ENCODE measurements around the gene CRTAP. TPM values are rescaled to one million over a fixed set of nuclear protein-coding genes. Genes with fewer than 3 reads are reported as not detected.

CRTAP gene
- total RNA-seq, 6 donors from 2014 or later, result 75.4 to 235 (median 119) TPM

DNA sequence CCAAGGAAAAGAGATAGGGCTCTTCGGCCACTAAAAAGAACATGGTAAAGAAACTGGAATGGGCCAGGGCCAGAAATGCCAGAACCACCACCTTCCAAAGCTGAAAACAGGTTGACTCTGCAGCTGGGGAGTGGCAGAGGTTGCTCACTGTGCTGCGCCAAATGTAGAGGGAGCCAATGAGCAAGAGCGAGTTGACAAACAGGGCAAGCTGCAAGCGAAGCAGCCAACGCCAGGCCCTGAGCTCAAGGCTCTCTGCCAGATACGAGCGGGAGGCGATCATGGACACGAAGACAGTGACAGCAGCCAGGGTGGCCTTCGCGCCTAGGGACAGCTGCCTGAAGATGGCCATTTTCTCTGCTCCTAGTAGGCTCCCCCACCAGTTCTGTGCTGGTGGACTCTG is 20.0 kb upstream of the CRTAP start:
- Histone ChIP-seq H3K27me3 (no peaks in the 10 kb centered on the region), H3K27ac (no peak overlapping the region), H3K36me3 (peaks cover 0 to 33% (median 23%) of the 10 kb centered on the region in 4 donors), H3K9me3 (no peaks in the 10 kb centered on the region), H3K4me1 (peaks cover 9 to 54% (median 15%) of the 10 kb centered on the region in 4 donors), H3K4me3 (no peak overlapping the region)
- DNase-seq (no peak), ATAC-seq (ENCODE audit: low FRiP score in 2 of 2) (no peak)
- no peak for TF ChIP-seq POLR2A (IDR thresholded peaks at IDR 0.05)
- TF ChIP-seq POLR2AphosphoS5 (IDR thresholded peaks at IDR 0.05), result no peak
- TF ChIP-seq, protein P1, sequence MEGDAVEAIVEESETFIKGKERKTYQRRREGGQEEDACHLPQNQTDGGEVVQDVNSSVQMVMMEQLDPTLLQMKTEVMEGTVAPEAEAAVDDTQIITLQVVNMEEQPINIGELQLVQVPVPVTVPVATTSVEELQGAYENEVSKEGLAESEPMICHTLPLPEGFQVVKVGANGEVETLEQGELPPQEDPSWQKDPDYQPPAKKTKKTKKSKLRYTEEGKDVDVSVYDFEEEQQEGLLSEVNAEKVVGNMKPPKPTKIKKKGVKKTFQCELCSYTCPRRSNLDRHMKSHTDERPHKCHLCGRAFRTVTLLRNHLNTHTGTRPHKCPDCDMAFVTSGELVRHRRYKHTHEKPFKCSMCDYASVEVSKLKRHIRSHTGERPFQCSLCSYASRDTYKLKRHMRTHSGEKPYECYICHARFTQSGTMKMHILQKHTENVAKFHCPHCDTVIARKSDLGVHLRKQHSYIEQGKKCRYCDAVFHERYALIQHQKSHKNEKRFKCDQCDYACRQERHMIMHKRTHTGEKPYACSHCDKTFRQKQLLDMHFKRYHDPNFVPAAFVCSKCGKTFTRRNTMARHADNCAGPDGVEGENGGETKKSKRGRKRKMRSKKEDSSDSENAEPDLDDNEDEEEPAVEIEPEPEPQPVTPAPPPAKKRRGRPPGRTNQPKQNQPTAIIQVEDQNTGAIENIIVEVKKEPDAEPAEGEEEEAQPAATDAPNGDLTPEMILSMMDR (IDR thresholded peaks at IDR 0.05), result no peak
- no peak for TF ChIP-seq EP300 (IDR thresholded peaks at IDR 0.05)
- 96% methylated on average over 9 to 11 of the region's 11 CpGs for WGBS, 2 donors

DNA sequence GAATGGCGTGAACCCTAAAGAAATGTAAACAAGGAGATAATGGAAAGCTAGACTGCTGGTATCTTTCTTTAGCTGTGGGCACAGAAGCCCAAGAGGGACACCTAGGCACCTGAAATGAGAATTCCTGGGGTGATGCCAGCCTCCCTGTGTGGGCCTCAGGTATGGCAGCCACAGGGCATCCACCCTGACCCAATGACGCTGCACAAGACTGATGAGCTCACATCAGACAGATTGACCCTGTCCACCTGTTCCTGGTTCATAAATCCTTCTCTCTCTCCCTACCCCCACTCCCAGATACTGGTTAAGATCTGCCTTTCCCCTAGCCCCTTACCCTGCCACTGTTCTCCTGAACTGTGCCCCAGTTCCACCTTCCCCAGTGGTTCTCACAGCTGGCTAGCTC is 18.4 kb upstream of the CRTAP start:
- peak overlapping the region in 3 of 4 donors; percentile 91 to 99 (median 95) for H3K27ac ChIP-seq
- DNase-seq (no peak), ATAC-seq (ENCODE audit: low FRiP score in 2 of 2) (no peak)
- H3K4me3 ChIP-seq, result peak overlapping the region in 3 of 4 donors; percentile 74 to 90 (median 74)
- no peaks in the 10 kb centered on the region for H3K27me3 ChIP-seq
- no peaks in the 10 kb centered on the region for H3K9me3 ChIP-seq
- TF ChIP-seq EP300 (IDR thresholded peaks at IDR 0.05), result no peak
- TF ChIP-seq POLR2A (IDR thresholded peaks at IDR 0.05), result no peak
- TF ChIP-seq, protein P1 (IDR thresholded peaks at IDR 0.05), result no peak
- no peak for TF ChIP-seq POLR2AphosphoS5 (IDR thresholded peaks at IDR 0.05)
- H3K4me1 ChIP-seq, result peaks cover 9 to 43% (median 15%) of the 10 kb centered on the region in 4 donors
- WGBS, 2 donors, result 86 to 87% methylated on average over 2 of the region's 2 CpGs
- H3K36me3 ChIP-seq, result peaks cover 0 to 32% (median 23%) of the 10 kb centered on the region in 4 donors

DNA sequence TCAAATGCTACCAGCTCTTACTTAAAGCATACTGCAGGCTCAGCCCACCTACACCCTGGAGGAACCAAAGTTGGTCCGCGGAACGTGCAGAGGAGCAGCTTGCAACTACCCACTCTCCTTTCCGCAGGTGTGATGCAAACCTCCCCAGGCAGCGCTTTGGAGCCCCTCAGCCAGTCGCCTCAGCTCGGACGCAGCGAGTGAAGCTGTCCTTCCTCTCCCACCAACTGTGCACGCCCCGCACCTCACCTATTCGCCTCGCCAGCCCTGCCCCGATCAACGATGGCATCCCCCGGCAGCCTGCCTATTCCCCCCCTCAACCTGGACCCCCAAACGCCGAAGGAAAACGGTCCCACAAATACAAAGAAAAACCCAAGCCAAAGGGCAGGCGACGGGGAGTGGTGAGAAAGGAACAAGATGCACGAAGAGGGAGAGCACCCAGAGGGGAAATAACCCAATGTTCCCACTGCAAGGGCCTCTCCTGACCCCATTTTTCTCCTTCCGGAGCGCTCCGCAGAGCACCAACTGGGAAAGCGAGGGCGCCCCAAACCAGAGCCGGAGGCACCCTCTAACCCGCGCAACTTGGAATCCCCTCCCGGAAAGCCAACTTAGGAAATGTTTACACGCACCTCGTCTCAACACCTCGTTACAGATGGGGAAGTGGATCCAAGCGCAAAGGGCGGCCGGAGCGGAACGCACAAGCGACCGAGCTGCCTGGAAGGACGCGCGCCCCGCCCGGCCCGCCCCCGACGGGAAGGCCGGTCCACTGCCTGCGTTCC is 17.5 kb upstream of the CRTAP start:
- WGBS, 2 donors, result 0% methylated on average over 29 to 38 of the region's 51 CpGs
- peak overlapping the region; percentile 74 to 99 (median 82) for H3K4me3 ChIP-seq

DNA sequence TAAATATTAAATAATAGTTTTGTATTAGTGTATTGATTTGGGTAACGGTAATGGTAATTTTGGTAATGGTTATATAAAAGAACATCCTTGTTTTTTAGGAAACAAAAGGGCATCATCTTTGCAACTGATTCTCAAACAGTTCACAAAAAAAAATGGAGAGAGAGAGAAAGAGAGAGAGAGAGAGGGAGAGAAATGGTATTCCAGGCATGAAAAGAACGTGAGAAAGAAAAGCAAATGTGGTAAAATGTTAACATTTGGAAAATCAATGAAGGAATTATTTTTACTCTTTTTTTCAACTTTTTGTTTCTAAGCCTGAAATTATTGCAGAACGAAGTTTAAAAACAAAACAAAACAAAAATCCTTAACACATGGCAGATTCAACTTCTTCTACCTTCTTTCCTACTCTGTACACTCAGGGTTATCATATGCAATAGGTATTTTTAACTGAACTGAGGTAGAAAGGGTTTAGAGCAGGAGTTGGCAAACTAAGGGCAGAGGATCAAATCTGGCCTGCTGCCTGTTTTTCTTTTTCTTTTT is 14.6 kb upstream of the CRTAP start:
- DNase-seq (no peak), ATAC-seq (ENCODE audit: low FRiP score in 2 of 2) (no peak)
- no peak overlapping the region for H3K27ac ChIP-seq
- H3K4me1 ChIP-seq, result peaks cover 9 to 31% (median 15%) of the 10 kb centered on the region in 4 donors
- H3K27me3 ChIP-seq, result no peaks in the 10 kb centered on the region
- H3K36me3 ChIP-seq, result no peaks in the 10 kb centered on the region
- H3K9me3 ChIP-seq, result no peaks in the 10 kb centered on the region
- TF ChIP-seq, protein P1 (IDR thresholded peaks at IDR 0.05), result no peak
- TF ChIP-seq POLR2AphosphoS5 (IDR thresholded peaks at IDR 0.05), result no peak
- TF ChIP-seq POLR2A (IDR thresholded peaks at IDR 0.05), result no peak
- no peak for TF ChIP-seq EP300 (IDR thresholded peaks at IDR 0.05)
- WGBS, 2 donors, result 58 to 90% methylated on average over 3 of the region's 3 CpGs
- no peak overlapping the region for H3K4me3 ChIP-seq

More for the DNA sequence above, 17.5 kb upstream of the CRTAP start:
- TF ChIP-seq, protein P1 (IDR thresholded peaks at IDR 0.05), result no peak
- TF ChIP-seq POLR2A (IDR thresholded peaks at IDR 0.05) (no peak), EP300 (IDR thresholded peaks at IDR 0.05) (no peak), POLR2AphosphoS5 (IDR thresholded peaks at IDR 0.05) (no peak)
- ATAC-seq (ENCODE audit: low FRiP score in 2 of 2), result peak; percentile 77 to 88
- Histone ChIP-seq H3K27me3 (no peaks in the 10 kb centered on the region), H3K36me3 (peaks cover 0 to 29% (median 21%) of the 10 kb centered on the region in 4 donors), H3K9me3 (no peaks in the 10 kb centered on the region), H3K4me1 (peaks cover 9 to 39% (median 15%) of the 10 kb centered on the region in 4 donors), H3K27ac (peak overlapping the region; percentile 91 to 99 (median 95))
- peak; percentile 60 to 94 for DNase-seq
